CD4-positive, alpha-beta T cell treated with Interleukin-4 for 4 hours (primary cell): ENCODE results near the gene SAYSD1.

Experiments used
- DNase-seq: peaks from one replicate; pipeline ENCODE4 v3.0.0-alpha.2; 2020

The SAYSD1 gene

DNA sequence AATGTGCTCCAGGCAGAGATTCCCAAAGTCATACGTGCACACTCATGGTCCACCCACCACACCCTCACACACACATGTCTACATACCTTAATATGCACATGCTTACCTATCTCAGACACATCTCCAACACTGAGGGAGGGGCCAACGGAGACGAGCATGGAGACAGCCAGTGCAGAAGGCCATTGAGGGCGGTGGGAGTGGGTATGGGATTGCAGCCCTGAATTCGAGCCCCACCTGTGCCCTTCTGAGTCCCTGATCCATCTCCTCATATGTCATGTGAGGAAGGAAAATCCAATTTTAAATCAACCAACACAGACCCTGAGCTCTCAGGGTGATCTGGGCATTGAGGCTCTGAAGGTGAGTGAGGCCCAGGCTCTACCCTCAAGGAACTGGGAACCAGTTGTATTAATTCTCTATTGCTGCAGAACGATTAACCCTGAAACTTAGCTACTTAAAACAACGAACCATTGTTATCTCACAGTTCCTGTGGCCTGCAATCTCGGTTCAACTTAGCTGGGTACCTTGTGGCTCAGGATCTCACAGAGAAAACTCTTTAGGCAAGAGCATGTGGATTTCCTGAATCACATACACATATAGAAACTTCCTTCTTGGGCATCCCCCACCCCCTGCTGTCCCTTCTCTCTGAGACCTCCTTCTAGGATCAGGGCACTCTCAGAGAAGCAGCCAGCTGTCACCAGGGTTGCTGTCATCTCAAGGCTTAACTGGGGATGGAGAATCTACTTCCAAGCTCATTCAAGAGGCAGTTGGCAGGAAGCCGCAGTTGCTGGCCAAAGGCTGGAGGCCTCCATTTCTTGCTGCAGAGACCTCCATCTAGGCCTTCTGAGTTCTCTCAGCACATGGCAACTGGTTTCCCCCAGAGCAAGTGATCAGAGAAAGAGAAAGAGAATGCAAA is 38.1 kb downstream of the SAYSD1 start:
- no peak for DNase-seq

DNA sequence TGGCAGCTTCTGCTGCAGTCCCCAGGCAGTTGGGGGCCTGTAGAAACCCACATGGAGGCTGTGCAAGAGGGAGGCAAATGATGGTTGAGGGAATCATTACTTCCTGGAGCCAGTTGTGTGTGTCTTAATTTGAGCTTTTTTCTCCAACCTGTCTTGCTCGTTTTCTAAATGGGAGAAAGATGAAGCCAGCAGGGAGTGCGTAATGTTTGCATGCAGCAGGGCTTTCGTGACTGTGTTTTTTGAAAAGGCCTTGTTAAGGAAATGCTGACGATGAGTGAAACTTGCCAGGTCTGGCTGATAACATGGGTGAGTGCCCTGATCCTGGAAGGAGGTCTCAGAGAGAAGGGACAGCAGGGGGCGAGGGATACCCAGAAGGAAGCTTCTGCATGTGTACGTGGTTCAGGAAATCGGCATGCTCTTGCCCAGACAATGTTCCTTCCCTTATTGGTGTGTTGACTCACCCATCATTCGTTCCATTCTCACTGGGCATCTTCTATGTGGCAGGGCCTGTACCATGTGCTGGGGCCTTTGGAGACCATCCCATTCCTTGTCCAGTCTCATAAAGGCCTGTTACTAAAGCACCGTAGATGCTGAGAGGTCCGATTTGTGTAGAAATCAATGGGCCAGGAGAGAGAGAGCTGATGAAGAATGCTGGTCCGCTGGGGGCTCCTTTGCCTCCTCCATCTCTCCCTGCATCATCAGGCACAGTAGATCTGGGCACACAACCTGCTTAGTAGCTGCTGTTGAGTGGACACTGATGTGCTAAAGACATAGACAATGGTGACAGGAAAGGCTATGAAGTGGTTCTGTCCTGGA is 39.0 kb downstream of the SAYSD1 start:
- DNase-seq = no peak

- no peak for DNase-seq
These were observed 39.8 kb downstream of the SAYSD1 start for GRCh38 chr6:39075010-39075686.

GRCh38 chr6:39074486-39074885 is 40.5 kb downstream of the SAYSD1 start:
- no peak for DNase-seq

GRCh38 chr6:39073471-39074355 is 41.3 kb downstream of the SAYSD1 start:
- no peak for DNase-seq

- DNase-seq = no peak
These were observed 42.2 kb downstream of the SAYSD1 start for GRCh38 chr6:39072830-39073229.

DNA sequence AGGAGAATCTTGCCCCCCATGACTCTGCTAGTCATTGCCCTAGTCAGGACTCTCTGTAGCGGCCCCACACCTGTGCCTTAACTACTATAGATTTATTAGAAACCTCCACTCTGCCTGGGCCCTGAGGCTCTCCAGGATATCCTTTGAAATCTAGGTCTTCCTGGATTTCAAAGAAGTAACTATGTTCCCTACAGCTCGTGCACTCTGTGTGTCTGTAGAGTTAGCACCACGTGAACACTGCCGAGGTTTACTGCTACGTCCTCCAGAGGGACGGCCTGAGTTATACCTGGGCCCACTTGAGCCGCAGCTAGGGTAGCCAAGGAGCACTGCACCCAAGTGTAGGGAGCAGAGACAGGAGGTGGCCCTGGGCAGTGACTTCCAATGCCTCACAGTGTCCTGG is 46.6 kb downstream of the SAYSD1 start:
- no peak for DNase-seq

DNA sequence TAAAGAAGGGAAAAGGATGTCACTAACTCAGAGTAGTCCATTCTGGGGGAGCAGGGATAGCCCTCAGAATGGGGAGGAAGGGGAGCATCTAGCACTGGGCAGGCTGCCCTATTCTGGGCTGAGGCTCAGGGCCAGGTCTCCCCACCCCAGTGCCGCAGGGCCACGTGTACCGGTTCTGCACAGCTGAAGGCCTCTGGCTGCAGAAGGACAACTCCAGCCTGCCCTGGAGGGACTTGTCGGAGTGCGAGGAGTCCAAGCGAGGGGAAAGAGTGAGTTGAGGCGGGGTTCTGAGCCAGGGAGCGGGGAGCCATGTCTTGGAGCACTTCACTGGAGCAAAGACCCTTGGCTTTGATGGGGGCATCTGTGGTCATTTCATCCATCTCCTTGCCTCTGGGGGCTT is 49.4 kb downstream of the SAYSD1 start:
- no peak for DNase-seq

- no peak for DNase-seq
These were observed 51.5 kb downstream of the SAYSD1 start for GRCh38 chr6:39063526-39063925.

- DNase-seq = no peak
These were observed 52.8 kb downstream of the SAYSD1 start for GRCh38 chr6:39062014-39062740.

GRCh38 chr6:39061588-39061987 is 53.4 kb downstream of the SAYSD1 start:
- no peak for DNase-seq

GRCh38 chr6:39061182-39061581 is 53.8 kb downstream of the SAYSD1 start:
- no peak for DNase-seq

GRCh38 chr6:39060467-39061160 is 54.4 kb downstream of the SAYSD1 start:
- no peak for DNase-seq

- DNase-seq = no peak
These were observed 55.3 kb downstream of the SAYSD1 start for GRCh38 chr6:39059496-39060310.

DNA sequence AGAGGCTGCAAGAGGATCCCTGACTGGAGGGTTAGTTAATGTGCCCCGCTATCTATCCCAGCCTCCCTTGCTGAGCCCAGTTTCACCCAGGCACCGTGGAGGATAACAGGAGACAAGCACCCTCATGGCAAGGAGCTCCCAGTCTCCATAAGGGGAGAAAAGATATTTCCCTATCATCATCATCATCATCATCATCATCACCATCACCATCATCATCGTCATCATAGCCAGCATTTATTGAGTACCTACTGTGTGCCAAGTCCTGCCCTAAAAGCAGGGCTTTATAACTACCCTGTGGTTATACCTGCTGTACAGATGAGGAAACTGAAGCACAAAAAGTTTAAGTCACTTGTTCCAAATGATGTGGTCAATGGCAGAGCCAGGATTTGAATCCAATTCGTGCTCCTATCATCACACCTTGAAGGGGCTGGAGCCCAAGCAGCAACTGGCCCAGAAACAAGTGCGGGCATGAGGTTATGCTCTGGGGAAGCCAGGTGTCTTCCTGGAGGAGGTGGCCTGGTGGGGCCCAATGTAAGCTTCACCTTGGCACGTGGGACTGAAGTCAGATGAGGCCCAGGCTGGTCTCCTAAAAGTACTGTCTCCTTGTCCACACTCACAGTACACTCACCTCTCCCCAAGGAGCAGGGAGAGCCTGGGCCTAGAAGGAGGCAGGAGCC is 56.4 kb downstream of the SAYSD1 start:
- DNase-seq = no peak

- no peak for DNase-seq
These were observed 57.5 kb downstream of the SAYSD1 start for GRCh38 chr6:39057251-39058155.

- DNase-seq = no peak
These were observed 58.3 kb downstream of the SAYSD1 start for GRCh38 chr6:39056681-39057080.

DNA sequence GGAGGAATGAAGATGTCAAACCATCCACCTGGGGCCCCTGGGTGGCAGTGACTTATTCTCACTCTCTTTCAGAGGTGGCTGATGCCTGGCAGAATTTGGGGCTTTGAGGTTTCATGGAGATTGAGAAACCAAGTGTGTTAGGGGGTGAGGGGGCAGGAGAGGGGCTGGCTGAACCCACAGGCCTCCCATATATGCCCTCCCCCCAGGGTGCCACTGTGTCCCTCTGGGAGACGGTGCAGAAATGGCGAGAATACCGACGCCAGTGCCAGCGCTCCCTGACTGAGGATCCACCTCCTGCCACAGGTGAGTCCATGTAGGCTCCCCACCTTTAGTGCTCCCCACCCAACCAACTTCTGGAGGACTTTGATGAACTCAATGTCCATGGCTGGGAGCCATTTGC is 58.8 kb downstream of the SAYSD1 start:
- DNase-seq = no peak
